ENCODE results near the gene CIITA.

CIITA gene

GRCh38 chr16:10870137-10870776, 6.7 kb upstream of the CIITA start:
- no peak for TF ChIP-seq CTCF (IDR thresholded peaks at IDR 0.05; ENCODE audit: insufficient read depth, low read length, poor library complexity, severe bottlenecking)
- TF ChIP-seq EZH2phosphoT487 (conservative IDR thresholded peaks at IDR 0.05; ENCODE audit: low read length), result no peak
- Histone ChIP-seq H3K79me2 (ENCODE audit: insufficient read depth, low read length) (no peaks in the 10 kb centered on the region), H4K20me1 (ENCODE audit: low read depth, low read length) (no peaks in the 10 kb centered on the region), H3K36me3 (ENCODE audit: low read length) (no peaks in the 10 kb centered on the region), H2AFZ (ENCODE audit: low read depth, low read length, severe bottlenecking) (no peak overlapping the region), H3K9ac (ENCODE audit: low read length) (0 out of 2 replicates have a peak overlapping the region, but pooled peaks have one; percentile 5), H3K4me3 (ENCODE audit: insufficient read depth, low read length, poor library complexity, severe bottlenecking) (no peak overlapping the region), H3K9me3 (ENCODE audit: insufficient read depth, low read length) (no peaks in the 10 kb centered on the region), H3K27me3 (ENCODE audit: low read length) (no peaks in the 10 kb centered on the region), H3K27ac (ENCODE audit: low read depth, low read length) (peak overlapping the region; percentile 66), H3K4me2 (ENCODE audit: low read depth, low read length, poor library complexity, severe bottlenecking) (peak overlapping the region; percentile 29), H3F3A (ENCODE audit: insufficient read depth) (peaks cover 16% of the 10 kb centered on the region; the same call in 1 of the 2 replicates), H3K9me2 (replicated peaks; ENCODE audit: insufficient read depth, low read length) (no peaks in the 10 kb centered on the region)

GRCh38 chr16:10870808-10871156, 6.2 kb upstream of the CIITA start:
- Histone ChIP-seq H3F3A (ENCODE audit: insufficient read depth) (peaks cover 16% of the 10 kb centered on the region; the same call in 1 of the 2 replicates), H3K36me3 (ENCODE audit: low read length) (no peaks in the 10 kb centered on the region), H3K9ac (ENCODE audit: low read length) (0 out of 2 replicates have a peak overlapping the region, but pooled peaks have one; percentile 31), H3K4me3 (ENCODE audit: insufficient read depth, low read length, poor library complexity, severe bottlenecking) (no peak overlapping the region), H3K27ac (ENCODE audit: low read depth, low read length) (peak overlapping the region; percentile 66), H3K4me2 (ENCODE audit: low read depth, low read length, poor library complexity, severe bottlenecking) (peak overlapping the region; percentile 35), H3K9me2 (replicated peaks; ENCODE audit: insufficient read depth, low read length) (no peaks in the 10 kb centered on the region), H3K79me2 (ENCODE audit: insufficient read depth, low read length) (no peaks in the 10 kb centered on the region), H3K9me3 (ENCODE audit: insufficient read depth, low read length) (no peaks in the 10 kb centered on the region), H3K27me3 (ENCODE audit: low read length) (no peaks in the 10 kb centered on the region), H2AFZ (ENCODE audit: low read depth, low read length, severe bottlenecking) (no peak overlapping the region), H4K20me1 (ENCODE audit: low read depth, low read length) (no peaks in the 10 kb centered on the region)
- TF ChIP-seq EZH2phosphoT487 (conservative IDR thresholded peaks at IDR 0.05; ENCODE audit: low read length) (no peak), CTCF (IDR thresholded peaks at IDR 0.05; ENCODE audit: insufficient read depth, low read length, poor library complexity, severe bottlenecking) (no peak)

- Histone ChIP-seq H3K9me2 (replicated peaks; ENCODE audit: insufficient read depth, low read length) (no peaks in the 10 kb centered on the region), H3K36me3 (ENCODE audit: low read length) (no peaks in the 10 kb centered on the region), H3K4me2 (ENCODE audit: low read depth, low read length, poor library complexity, severe bottlenecking) (peak overlapping the region; percentile 35), H4K20me1 (ENCODE audit: low read depth, low read length) (no peaks in the 10 kb centered on the region), H3K9me3 (ENCODE audit: insufficient read depth, low read length) (no peaks in the 10 kb centered on the region), H3K9ac (ENCODE audit: low read length) (peak overlapping the region; percentile 31; the same call in 1 of the 2 replicates), H3K4me3 (ENCODE audit: insufficient read depth, low read length, poor library complexity, severe bottlenecking) (no peak overlapping the region), H3K27ac (ENCODE audit: low read depth, low read length) (peak overlapping the region; percentile 66), H3F3A (ENCODE audit: insufficient read depth) (peaks cover 16% of the 10 kb centered on the region; the same call in 1 of the 2 replicates), H2AFZ (ENCODE audit: low read depth, low read length, severe bottlenecking) (no peak overlapping the region), H3K79me2 (ENCODE audit: insufficient read depth, low read length) (peaks cover 3% of the 10 kb centered on the region; the same call in 1 of the 2 replicates), H3K27me3 (ENCODE audit: low read length) (no peaks in the 10 kb centered on the region)
- TF ChIP-seq CTCF (IDR thresholded peaks at IDR 0.05; ENCODE audit: insufficient read depth, low read length, poor library complexity, severe bottlenecking), result no peak
- no peak for TF ChIP-seq EZH2phosphoT487 (conservative IDR thresholded peaks at IDR 0.05; ENCODE audit: low read length)
Measured at GRCh38 chr16:10871157-10871991, 5.6 kb upstream of the CIITA start.

Data from SU-DHL-6 (cell line).